Measurements from ENCODE around the gene SPATA31C2. TPM values are rescaled to one million over a fixed set of nuclear protein-coding genes. Genes with fewer than 3 reads are reported as not detected.

Gene SPATA31C2
- total RNA-seq, 2 experiments from 2014 or later: not detected

DNA sequence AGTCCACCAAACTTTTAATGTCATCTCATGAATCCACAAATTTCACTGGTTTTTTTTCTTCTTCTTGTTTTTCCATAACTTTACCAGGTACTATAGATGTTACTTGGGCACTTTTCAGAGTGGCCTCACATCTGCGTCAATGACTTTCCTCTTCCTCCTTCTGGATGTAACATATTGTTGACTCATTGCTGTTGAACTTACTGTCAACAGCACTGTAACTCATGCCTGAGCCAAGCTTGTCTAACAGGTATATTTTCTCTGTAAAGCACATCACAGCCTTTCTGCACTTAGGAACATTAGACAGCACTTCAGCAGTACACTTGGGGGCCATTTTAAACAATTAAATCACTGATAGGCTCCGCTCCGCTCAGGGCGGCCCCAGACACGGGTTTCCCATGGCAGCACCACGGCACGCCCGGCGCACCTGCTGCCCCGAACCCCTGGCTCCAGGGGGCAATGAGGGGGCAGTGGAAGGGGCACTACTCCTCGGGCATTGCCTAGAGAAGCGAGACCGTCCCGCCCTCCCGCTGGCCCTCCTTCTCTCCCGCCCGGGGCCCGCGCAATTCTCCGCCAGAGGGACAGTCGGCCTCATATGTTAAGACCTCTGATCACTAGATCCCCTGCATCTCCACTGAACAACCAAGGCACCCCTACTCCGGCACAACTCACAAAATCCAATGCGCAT lies 41.9 kb upstream of the SPATA31C2 start:
- no peak for DNase-seq (ENCODE audit: low spot score)
- no peak overlapping the region for H2AFZ ChIP-seq (ENCODE audit: low read length)

DNA sequence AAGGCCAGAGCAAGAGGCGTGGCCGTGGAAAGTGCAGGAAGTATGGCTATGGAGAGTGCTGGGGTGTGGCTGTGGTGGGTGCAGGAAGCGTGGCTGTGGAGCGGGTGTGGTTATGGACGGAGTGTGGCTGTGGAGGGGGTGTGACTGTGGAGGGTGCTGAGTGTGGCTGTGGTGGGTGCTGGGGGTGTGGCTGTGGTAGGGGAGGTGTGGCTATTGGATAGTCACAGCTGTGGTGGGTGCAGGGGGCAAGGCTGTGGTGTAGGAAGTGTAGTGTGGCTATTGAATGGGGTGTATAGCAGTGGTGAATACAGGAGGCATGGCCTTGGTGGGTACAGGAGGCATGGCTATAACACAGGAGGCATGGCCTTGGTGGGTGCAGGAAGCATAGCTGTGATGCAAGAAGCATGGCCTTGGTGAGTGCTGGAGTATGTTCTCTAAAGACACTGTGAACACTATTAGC lies 40.8 kb upstream of the SPATA31C2 start:
- BruUV-seq (replicated peaks): no TSS peak
- DNase-seq (ENCODE audit: low spot score): no peak
- TF ChIP-seq EZH2phosphoT487 (IDR thresholded peaks at IDR 0.05; ENCODE audit: borderline replicate concordance, low read depth, low read length): no peak
- TF ChIP-seq, protein P1, sequence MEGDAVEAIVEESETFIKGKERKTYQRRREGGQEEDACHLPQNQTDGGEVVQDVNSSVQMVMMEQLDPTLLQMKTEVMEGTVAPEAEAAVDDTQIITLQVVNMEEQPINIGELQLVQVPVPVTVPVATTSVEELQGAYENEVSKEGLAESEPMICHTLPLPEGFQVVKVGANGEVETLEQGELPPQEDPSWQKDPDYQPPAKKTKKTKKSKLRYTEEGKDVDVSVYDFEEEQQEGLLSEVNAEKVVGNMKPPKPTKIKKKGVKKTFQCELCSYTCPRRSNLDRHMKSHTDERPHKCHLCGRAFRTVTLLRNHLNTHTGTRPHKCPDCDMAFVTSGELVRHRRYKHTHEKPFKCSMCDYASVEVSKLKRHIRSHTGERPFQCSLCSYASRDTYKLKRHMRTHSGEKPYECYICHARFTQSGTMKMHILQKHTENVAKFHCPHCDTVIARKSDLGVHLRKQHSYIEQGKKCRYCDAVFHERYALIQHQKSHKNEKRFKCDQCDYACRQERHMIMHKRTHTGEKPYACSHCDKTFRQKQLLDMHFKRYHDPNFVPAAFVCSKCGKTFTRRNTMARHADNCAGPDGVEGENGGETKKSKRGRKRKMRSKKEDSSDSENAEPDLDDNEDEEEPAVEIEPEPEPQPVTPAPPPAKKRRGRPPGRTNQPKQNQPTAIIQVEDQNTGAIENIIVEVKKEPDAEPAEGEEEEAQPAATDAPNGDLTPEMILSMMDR (conservative IDR thresholded peaks at IDR 0.05; ENCODE audit: low read length): no peak
- no peaks in the 10 kb centered on the region for H3K36me3 ChIP-seq (ENCODE audit: insufficient read depth, low read length)
- H3K27ac ChIP-seq (ENCODE audit: low read depth, low read length, poor library complexity, severe bottlenecking): no peak overlapping the region
- no peaks in the 10 kb centered on the region for H3K9me2 ChIP-seq (ENCODE audit: insufficient read depth, low read length)
- H3K9me3 ChIP-seq (ENCODE audit: low read length): no peaks in the 10 kb centered on the region
- no peaks in the 10 kb centered on the region for H4K20me1 ChIP-seq (ENCODE audit: insufficient read depth, low read length)
- intact Hi-C loops (cut with micrococcal nuclease; ENCODE audit: unreplicated experiment): loop anchor here (10.0 kb wide), 1 partner anchor 206 kb away; the partner anchor contains the start of gene SPIN1
- H2AFZ ChIP-seq (ENCODE audit: low read length): no peak overlapping the region
- ChIA-PET CTCF (ENCODE audit: unreplicated experiment) (no interaction called here), POLR2A (no interaction called here)
- H3K4me2 ChIP-seq (ENCODE audit: low read length): no peak overlapping the region
- no peaks in the 10 kb centered on the region for H3K4me1 ChIP-seq (ENCODE audit: insufficient read depth, low read length, poor library complexity, severe bottlenecking)
- no peaks in the 10 kb centered on the region for H3K79me2 ChIP-seq (ENCODE audit: insufficient read depth, low read depth, low read length)
- H3K4me3 ChIP-seq (ENCODE audit: low read depth, low read length, poor library complexity, severe bottlenecking): no peak overlapping the region

More for the DNA sequence above, 41.9 kb upstream of the SPATA31C2 start:
- no peak overlapping the region for H3K4me3 ChIP-seq (ENCODE audit: low read depth, low read length, poor library complexity, severe bottlenecking)
- H3K79me2 ChIP-seq (ENCODE audit: insufficient read depth, low read depth, low read length): no peaks in the 10 kb centered on the region
- POLR2A ChIA-PET: no interaction called here
- intact Hi-C loops (cut with micrococcal nuclease; ENCODE audit: unreplicated experiment): no loop called here
- H3K27ac ChIP-seq (ENCODE audit: low read depth, low read length, poor library complexity, severe bottlenecking): no peak overlapping the region
- no TSS peak for BruUV-seq (replicated peaks)
- H3K4me1 ChIP-seq (ENCODE audit: insufficient read depth, low read length, poor library complexity, severe bottlenecking): no peaks in the 10 kb centered on the region
- H3K4me2 ChIP-seq (ENCODE audit: low read length): no peak overlapping the region
- CTCF ChIA-PET (ENCODE audit: unreplicated experiment): no interaction called here
- H3K9me2 ChIP-seq (ENCODE audit: insufficient read depth, low read length): no peaks in the 10 kb centered on the region
- H3K36me3 ChIP-seq (ENCODE audit: insufficient read depth, low read length): no peaks in the 10 kb centered on the region
- H3K9me3 ChIP-seq (ENCODE audit: low read length): no peaks in the 10 kb centered on the region
- no peaks in the 10 kb centered on the region for H4K20me1 ChIP-seq (ENCODE audit: insufficient read depth, low read length)
- TF ChIP-seq, protein P1 (conservative IDR thresholded peaks at IDR 0.05; ENCODE audit: low read length): no peak

DNA sequence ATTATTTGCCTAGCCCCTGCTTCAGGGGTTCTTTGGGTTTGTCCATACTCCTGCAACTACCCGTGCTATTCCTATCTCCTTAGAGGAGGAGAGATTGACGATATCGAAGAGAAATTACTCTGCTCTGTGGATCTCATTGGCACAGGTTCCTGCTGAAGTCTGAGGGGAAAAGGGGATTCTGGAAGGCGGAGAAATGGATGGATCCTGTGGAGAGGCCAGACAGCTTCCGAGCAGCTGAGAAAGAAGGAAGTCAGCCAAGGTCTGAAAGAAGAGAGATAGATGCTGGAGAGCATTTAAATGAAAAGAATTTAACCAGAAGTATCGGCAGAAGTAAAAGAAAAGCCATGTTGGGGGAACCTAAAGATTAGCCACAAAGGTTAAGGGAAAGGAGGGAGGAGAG lies 40.4 kb upstream of the SPATA31C2 start:
- intact Hi-C loops (cut with micrococcal nuclease; ENCODE audit: unreplicated experiment): loop anchor here (10.0 kb wide), 1 partner anchor 206 kb away; the partner anchor contains the start of gene SPIN1
- H3K27ac ChIP-seq (ENCODE audit: low read depth, low read length, poor library complexity, severe bottlenecking): no peak overlapping the region
- H2AFZ ChIP-seq (ENCODE audit: low read length): no peak overlapping the region
- no peaks in the 10 kb centered on the region for H3K4me1 ChIP-seq (ENCODE audit: insufficient read depth, low read length, poor library complexity, severe bottlenecking)
- BruUV-seq (replicated peaks): no TSS peak
- H3K4me3 ChIP-seq (ENCODE audit: low read depth, low read length, poor library complexity, severe bottlenecking): no peak overlapping the region
- POLR2A ChIA-PET: no interaction called here
- H3K79me2 ChIP-seq (ENCODE audit: insufficient read depth, low read depth, low read length): no peaks in the 10 kb centered on the region
- TF ChIP-seq, protein P1 (conservative IDR thresholded peaks at IDR 0.05; ENCODE audit: low read length): no peak
- no peak for TF ChIP-seq EZH2phosphoT487 (IDR thresholded peaks at IDR 0.05; ENCODE audit: borderline replicate concordance, low read depth, low read length)
- no peaks in the 10 kb centered on the region for H3K36me3 ChIP-seq (ENCODE audit: insufficient read depth, low read length)
- CTCF ChIA-PET (ENCODE audit: unreplicated experiment): no interaction called here
- H3K9me2 ChIP-seq (ENCODE audit: insufficient read depth, low read length): no peaks in the 10 kb centered on the region
- no peak overlapping the region for H3K4me2 ChIP-seq (ENCODE audit: low read length)
- H4K20me1 ChIP-seq (ENCODE audit: insufficient read depth, low read length): no peaks in the 10 kb centered on the region
- H3K9me3 ChIP-seq (ENCODE audit: low read length): no peaks in the 10 kb centered on the region
- DNase-seq (ENCODE audit: low spot score): no peak
